Caco-2 (cell line): ENCODE data around the gene CLCC1. TPM values are rescaled to one million over a fixed set of nuclear protein-coding genes. Genes with fewer than 3 reads are reported as not detected.
"Not testable (repeated sequence)": the region's sequence is repeated elsewhere in the genome, so short reads cannot be mapped to it uniquely, and the experiment has no call there.

Source experiments
- Bru-seq: library from RNA; stranded (reverse); fragments of 400-500 nt; gene quantifications from one replicate; lab custom pipeline; 2021; lab: Mats Ljungman, UMichigan
- BruChase-seq, 2 experiments: library from RNA; stranded (reverse); fragments of 400-500 nt; gene quantifications; one replicate each; lab custom pipeline; 2021; lab: Mats Ljungman, UMichigan
- BruUV-seq: library from RNA; stranded (reverse); fragments of 400-500 nt; replicated peaks from 2 replicates; lab custom pipeline; 2021; lab: Mats Ljungman, UMichigan
- CTCF ChIA-PET: fragments of 300-600 bp; sonication (Branson Sonifier 250); formaldehyde crosslinking; loops from one replicate; lab custom pipeline; 2022; ENCODE audit warnings: antibody characterized with exemption; lab: Charles Lee
- POLR2A ChIA-PET: fragments of 300-600 bp; sonication (Branson Sonifier 250); formaldehyde crosslinking; loops from one replicate; lab custom pipeline; 2022; ENCODE audit warnings: antibody characterized with exemption; lab: Charles Lee
- DNase-seq, 2 experiments: peaks; one replicate each; pipeline versions ENCODE4 v3.0.0 to v3.0.0-alpha.2; 2020 to 2022
- H3K27me3 ChIP-seq: replicated peaks from 2 replicates; pipeline ENCODE4 v1.6.0; 2011; ENCODE audit warnings: low read length; ENCODE audit not compliant: control insufficient read depth, insufficient read depth
- H3K36me3 ChIP-seq: 2 replicates; pipeline ENCODE4 v1.5.1; 2011; ENCODE audit warnings: low read length; ENCODE audit not compliant: control insufficient read depth, insufficient read depth
- H3K4me1 ChIP-seq: fragments of 250-450 bp; sonication (Bioruptor Pico); 2 replicates; pipeline ENCODE4 v1.5.1; 2020; ENCODE audit warnings: mild to moderate bottlenecking
- H3K4me3 ChIP-seq: 2 replicates; pipeline ENCODE4 v1.5.1; 2011; ENCODE audit warnings: low read depth, mild to moderate bottlenecking, control low read depth, low read length
- H3K9me3 ChIP-seq: fragments of 250-450 bp; sonication (Bioruptor Pico); 2 replicates; pipeline ENCODE4 v1.5.1; 2020; ENCODE audit warnings: mild to moderate bottlenecking, moderate library complexity
- H3K27ac Mint-ChIP-seq: one replicate; pipeline ENCODE4 v1.8.0; 2022; ENCODE audit warnings: mixed read lengths; ENCODE audit not compliant: unreplicated experiment
- H3K27me3 Mint-ChIP-seq: one replicate; pipeline ENCODE4 v1.8.0; 2022; ENCODE audit warnings: mixed read lengths; ENCODE audit not compliant: insufficient read depth, unreplicated experiment
- H3K36me3 Mint-ChIP-seq: one replicate; pipeline ENCODE4 v1.8.0; 2022; ENCODE audit warnings: mild to moderate bottlenecking, mixed read lengths; ENCODE audit not compliant: insufficient read depth, unreplicated experiment
- H3K4me1 Mint-ChIP-seq: one replicate; pipeline ENCODE4 v1.8.0; 2022; ENCODE audit warnings: low read depth, mixed read lengths; ENCODE audit not compliant: unreplicated experiment
- H3K4me3 Mint-ChIP-seq: one replicate; pipeline ENCODE4 v1.8.0; 2022; ENCODE audit warnings: mild to moderate bottlenecking, moderate library complexity, mixed read lengths; ENCODE audit not compliant: unreplicated experiment
- H3K9me3 Mint-ChIP-seq: one replicate; pipeline ENCODE4 v1.8.0; 2022; ENCODE audit warnings: mixed read lengths; ENCODE audit not compliant: unreplicated experiment
- intact Hi-C: fragments of 100-400 bp; cut with micrococcal nuclease; formaldehyde crosslinking; loops from one replicate; pipeline ENCODE4 v1.10.0; 2022; ENCODE audit not compliant: unreplicated experiment
- long read RNA-seq: library from polyadenylated mRNA; stranded (forward); transcript quantifications from one replicate; pipeline ENCODE4 v2.0.0, GENCODE V29; 2022
- total RNA-seq: library from RNA; stranded (reverse); gene quantifications from 2 replicates; pipeline ENCODE4 v1.2.3, GENCODE V29; 2022
- TF ChIP-seq, protein P1 (sequence below), 2 experiments: fragments of 200-600 bp in 1 of 2; IDR thresholded peaks; 1 replicate in 1 of 2; 2 replicates in 1 of 2; pipeline versions ENCODE4 v1.5.1 to v1.8.0; 2011 to 2022; ENCODE audit warnings: antibody characterized with exemption in 1 of 2, control low read depth in 1 of 2, inconsistent platforms in 1 of 2, low read depth in 1 of 2, low read length in 1 of 2, mild to moderate bottlenecking in 1 of 2, moderate library complexity in 1 of 2; ENCODE audit not compliant: insufficient read depth in 1 of 2, severe bottlenecking in 1 of 2, unreplicated experiment in 1 of 2

CLCC1 gene, protein sequence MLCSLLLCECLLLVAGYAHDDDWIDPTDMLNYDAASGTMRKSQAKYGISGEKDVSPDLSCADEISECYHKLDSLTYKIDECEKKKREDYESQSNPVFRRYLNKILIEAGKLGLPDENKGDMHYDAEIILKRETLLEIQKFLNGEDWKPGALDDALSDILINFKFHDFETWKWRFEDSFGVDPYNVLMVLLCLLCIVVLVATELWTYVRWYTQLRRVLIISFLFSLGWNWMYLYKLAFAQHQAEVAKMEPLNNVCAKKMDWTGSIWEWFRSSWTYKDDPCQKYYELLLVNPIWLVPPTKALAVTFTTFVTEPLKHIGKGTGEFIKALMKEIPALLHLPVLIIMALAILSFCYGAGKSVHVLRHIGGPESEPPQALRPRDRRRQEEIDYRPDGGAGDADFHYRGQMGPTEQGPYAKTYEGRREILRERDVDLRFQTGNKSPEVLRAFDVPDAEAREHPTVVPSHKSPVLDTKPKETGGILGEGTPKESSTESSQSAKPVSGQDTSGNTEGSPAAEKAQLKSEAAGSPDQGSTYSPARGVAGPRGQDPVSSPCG
- total RNA-seq (20.1 and 23.1 TPM in 2 replicates), Bru-seq, nascent RNA (percentile 87 among the genes with signal in this experiment), BruChase-seq, experiment 1, labeled RNA remaining after a 2-hour chase (percentile 96 among the genes with signal in this experiment), BruChase-seq, experiment 2, labeled RNA remaining after a 6-hour chase (percentile 97 among the genes with signal in this experiment)
- long read RNA-seq, full-length matches to known transcripts, result 19 of 54 reads
- long read RNA-seq, partial matches to known transcripts, result 4 of 54 reads
- long read RNA-seq, other reads (novel, unspliced or antisense), result 31 of 54 reads

DNA sequence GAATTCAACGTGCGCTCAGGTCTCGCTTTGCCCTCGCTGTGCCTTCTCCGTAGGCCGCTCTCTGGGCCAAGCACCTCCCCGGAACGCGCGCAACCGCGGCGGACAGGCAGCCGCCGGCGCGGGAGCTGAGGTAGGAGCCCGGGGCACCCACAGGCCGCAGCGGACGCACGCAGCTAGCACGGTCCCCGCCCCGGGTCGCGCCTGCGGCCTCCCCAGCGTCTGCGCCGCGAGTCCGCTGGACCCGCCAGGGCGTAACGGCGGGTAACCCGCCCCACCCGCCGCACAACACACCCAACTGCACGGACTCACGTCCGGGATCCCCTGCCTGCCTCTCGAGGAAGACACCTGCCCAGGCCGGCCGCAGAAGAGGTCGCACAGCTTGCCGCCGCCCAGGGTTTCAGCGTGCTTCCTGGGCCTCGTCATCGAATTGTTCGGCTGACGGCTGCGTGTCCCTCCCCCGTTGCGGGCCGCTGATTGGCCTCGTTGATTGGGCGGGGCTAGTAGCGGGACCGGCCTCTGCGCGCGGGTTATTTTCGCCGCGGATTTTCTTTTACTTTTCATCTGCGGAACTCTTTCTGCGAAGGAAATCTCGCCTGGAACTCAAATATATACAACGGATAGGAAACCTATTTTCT is at the start of gene CLCC1:
TSS of gene CLCC1 (minus strand) at position 433 of the 635 bp plus-strand sequence. CDS start 13,047 bp downstream, outside the sequence.
- intact Hi-C loops, result no loop called here
- CTCF ChIA-PET, result interaction anchor here (0.7 kb wide), 2 partner anchors 79 to 146 kb away, joined by 3 read pairs; partner anchors contain the start of gene WDR47
- POLR2A ChIA-PET, result no interaction called here

DNA sequence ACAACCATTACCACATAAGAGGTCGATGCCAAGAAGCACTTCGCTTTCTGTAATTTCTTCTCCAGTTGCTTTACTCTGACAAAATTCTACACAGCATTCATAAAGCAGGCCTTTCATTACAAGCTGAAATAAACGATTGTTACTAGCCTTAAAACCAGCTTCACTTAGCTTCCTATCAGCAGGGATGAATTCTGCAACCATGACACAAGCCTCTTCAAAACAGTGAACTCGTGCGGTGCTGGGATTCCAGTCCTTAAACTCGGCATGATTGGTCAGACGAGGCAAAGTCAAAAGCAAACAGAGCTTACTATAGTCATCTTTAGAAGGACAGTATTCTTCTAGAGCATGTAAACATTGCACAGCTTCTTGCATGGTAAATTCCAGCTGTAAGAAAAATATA is 48.1 kb upstream of the CLCC1 start:
- H3K4me3 Mint-ChIP-seq, result no peak overlapping the region
- H3K4me1 Mint-ChIP-seq, result no peaks in the 10 kb centered on the region
- H3K9me3 ChIP-seq, result no peaks in the 10 kb centered on the region
- H3K27me3 ChIP-seq, result no peaks in the 10 kb centered on the region
- peak in 1 of 2 experiments; percentile 1 for DNase-seq
- BruUV-seq, result no TSS peak
- no peak overlapping the region for H3K4me3 ChIP-seq
- no peak overlapping the region for H3K27ac Mint-ChIP-seq
- H3K36me3 Mint-ChIP-seq, result no peaks in the 10 kb centered on the region
- H3K27me3 Mint-ChIP-seq, result no peaks in the 10 kb centered on the region
- H3K36me3 ChIP-seq, result no peaks in the 10 kb centered on the region
- TF ChIP-seq, protein P1, sequence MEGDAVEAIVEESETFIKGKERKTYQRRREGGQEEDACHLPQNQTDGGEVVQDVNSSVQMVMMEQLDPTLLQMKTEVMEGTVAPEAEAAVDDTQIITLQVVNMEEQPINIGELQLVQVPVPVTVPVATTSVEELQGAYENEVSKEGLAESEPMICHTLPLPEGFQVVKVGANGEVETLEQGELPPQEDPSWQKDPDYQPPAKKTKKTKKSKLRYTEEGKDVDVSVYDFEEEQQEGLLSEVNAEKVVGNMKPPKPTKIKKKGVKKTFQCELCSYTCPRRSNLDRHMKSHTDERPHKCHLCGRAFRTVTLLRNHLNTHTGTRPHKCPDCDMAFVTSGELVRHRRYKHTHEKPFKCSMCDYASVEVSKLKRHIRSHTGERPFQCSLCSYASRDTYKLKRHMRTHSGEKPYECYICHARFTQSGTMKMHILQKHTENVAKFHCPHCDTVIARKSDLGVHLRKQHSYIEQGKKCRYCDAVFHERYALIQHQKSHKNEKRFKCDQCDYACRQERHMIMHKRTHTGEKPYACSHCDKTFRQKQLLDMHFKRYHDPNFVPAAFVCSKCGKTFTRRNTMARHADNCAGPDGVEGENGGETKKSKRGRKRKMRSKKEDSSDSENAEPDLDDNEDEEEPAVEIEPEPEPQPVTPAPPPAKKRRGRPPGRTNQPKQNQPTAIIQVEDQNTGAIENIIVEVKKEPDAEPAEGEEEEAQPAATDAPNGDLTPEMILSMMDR (IDR thresholded peaks at IDR 0.05; ENCODE audit: insufficient read depth in 1 of 2, low read depth in 1 of 2, low read length in 1 of 2, severe bottlenecking in 1 of 2, unreplicated experiment in 1 of 2), result no peak
- ChIA-PET POLR2A (no interaction called here), CTCF (no interaction called here)
- no peaks in the 10 kb centered on the region for H3K4me1 ChIP-seq
- intact Hi-C loops, result no loop called here
- H3K9me3 Mint-ChIP-seq, result no peaks in the 10 kb centered on the region

More for the DNA sequence above, at the start of gene CLCC1:
- no peaks in the 10 kb centered on the region for H3K27me3 ChIP-seq
- H3K4me1 Mint-ChIP-seq, result peaks cover 10% of the 10 kb centered on the region
- BruUV-seq, result no TSS peak
- H3K36me3 Mint-ChIP-seq, result peaks cover 7% of the 10 kb centered on the region
- H3K27me3 Mint-ChIP-seq, result no peaks in the 10 kb centered on the region
- H3K4me3 Mint-ChIP-seq, result peak within 1 kb of the TSS; percentile 76
- TF ChIP-seq, protein P1 (IDR thresholded peaks at IDR 0.05; ENCODE audit: insufficient read depth in 1 of 2, low read depth in 1 of 2, low read length in 1 of 2, severe bottlenecking in 1 of 2, unreplicated experiment in 1 of 2), result no peak
- peak within 1 kb of the TSS; percentile 68 for H3K4me3 ChIP-seq
- peak within 1 kb of the TSS; percentile 79 for H3K27ac Mint-ChIP-seq
- no peaks in the 10 kb centered on the region for H3K4me1 ChIP-seq
- H3K9me3 ChIP-seq, result no peaks in the 10 kb centered on the region
- H3K9me3 Mint-ChIP-seq, result no peaks in the 10 kb centered on the region
- no peaks in the 10 kb centered on the region for H3K36me3 ChIP-seq
- peak; percentile 89 for DNase-seq

DNA sequence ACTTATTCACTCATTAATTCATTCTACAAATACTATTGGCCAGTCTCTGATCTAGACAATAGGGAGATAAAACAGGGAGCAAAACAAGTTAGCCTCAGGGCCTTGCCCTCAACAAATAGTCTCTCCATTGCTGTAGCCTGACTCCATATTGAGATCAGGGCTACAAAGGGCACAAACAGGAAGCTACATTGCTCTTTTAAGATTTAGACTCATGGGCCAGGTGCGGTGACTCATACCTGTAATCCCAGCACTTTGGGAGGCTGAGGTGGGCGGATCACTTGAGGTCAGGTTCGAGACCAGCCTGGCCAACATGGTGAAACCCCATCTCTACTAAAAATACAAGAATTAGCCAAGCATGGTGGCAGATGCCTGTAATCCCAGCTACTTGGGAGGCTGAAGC is 33.3 kb upstream of the CLCC1 start:
- H3K27ac Mint-ChIP-seq, BruUV-seq, H3K4me1 ChIP-seq, H3K4me3 Mint-ChIP-seq, intact Hi-C loops, H3K27me3 Mint-ChIP-seq, H3K27me3 ChIP-seq, H3K9me3 ChIP-seq, CTCF ChIA-PET, H3K4me3 ChIP-seq, H3K36me3 ChIP-seq, DNase-seq, H3K4me1 Mint-ChIP-seq: not testable (repeated sequence)
- H3K9me3 Mint-ChIP-seq, result peaks cover 18% of the 10 kb centered on the region
- H3K36me3 Mint-ChIP-seq, result peaks cover 13% of the 10 kb centered on the region
- POLR2A ChIA-PET, result interaction anchor here (0.7 kb wide), 1 partner anchor 22 kb away, joined by 4 read pairs; no protein-coding TSS in a partner anchor
